ENCODE results near the gene CD36.

The CD36 gene

GRCh38 chr7:80637454-80637853, 988 bp upstream of the CD36 start:
- no peak overlapping the region for H3K4me3 ChIP-seq (ENCODE audit: low read length in 2 of 2)
- no peaks in the 10 kb centered on the region for H3K36me3 ChIP-seq (ENCODE audit: control insufficient read depth in 2 of 2, insufficient read depth in 2 of 2, low read length in 2 of 2)
- no peaks in the 10 kb centered on the region for H3K4me1 ChIP-seq (ENCODE audit: control insufficient read depth, insufficient read depth, low read length)
- no peaks in the 10 kb centered on the region for H3K27me3 ChIP-seq (ENCODE audit: control insufficient read depth in 1 of 2, insufficient read depth in 2 of 2, low read length in 2 of 2)
- no peaks in the 10 kb centered on the region for H3K9me3 ChIP-seq (ENCODE audit: control insufficient read depth in 2 of 2, low read length in 2 of 2)
- H3K9ac ChIP-seq (ENCODE audit: low read length in 2 of 2): no peak overlapping the region
- H3K27ac ChIP-seq (ENCODE audit: low read length): no peak overlapping the region

DNA sequence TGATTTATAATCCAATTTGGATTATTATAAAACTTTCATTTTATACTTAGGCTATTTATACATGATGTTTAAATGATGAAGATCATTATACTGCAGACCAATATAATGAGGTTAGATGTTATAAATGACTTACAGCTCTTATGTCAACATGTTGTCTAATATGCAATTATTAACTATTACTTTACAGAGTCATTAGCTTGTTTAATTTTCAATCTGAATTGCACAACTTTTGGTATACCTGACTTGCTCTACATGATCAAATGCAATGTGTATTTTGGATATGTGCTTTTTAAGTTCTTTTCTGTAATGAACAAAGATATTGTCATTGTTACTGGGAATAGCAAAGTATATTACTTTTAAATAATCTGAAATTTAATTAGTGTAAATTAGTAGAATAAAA, 569 bp downstream of the CD36 start:
- H3K4me3 ChIP-seq (ENCODE audit: low read length in 2 of 2): no peak overlapping the region
- no peak overlapping the region for H3K27ac ChIP-seq (ENCODE audit: low read length)
- H3K27me3 ChIP-seq (ENCODE audit: control insufficient read depth in 1 of 2, insufficient read depth in 2 of 2, low read length in 2 of 2): no peaks in the 10 kb centered on the region
- H3K9me3 ChIP-seq (ENCODE audit: control insufficient read depth in 2 of 2, low read length in 2 of 2): no peaks in the 10 kb centered on the region
- H3K36me3 ChIP-seq (ENCODE audit: control insufficient read depth in 2 of 2, insufficient read depth in 2 of 2, low read length in 2 of 2): no peaks in the 10 kb centered on the region
- no peak overlapping the region for H3K9ac ChIP-seq (ENCODE audit: low read length in 2 of 2)
- no peaks in the 10 kb centered on the region for H3K4me1 ChIP-seq (ENCODE audit: control insufficient read depth, insufficient read depth, low read length)

DNA sequence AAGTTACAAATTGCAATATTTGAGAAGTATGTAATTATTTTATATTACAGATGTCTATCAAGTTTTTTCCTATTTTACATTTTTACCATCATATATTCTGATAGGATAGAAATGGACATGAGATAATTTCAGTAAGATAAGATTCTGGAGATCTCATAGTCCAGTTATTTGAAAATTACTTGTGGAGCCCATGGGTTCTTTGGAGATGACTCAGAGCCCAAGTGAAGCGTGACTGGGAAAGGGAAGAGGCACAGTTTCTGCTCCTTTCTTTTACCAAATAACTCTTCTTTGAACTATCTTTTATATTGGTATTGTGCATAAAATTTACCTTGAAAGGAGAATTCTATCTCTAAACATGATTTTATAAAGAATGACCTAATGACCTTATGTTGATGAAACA, 2.4 kb downstream of the CD36 start:
- no peaks in the 10 kb centered on the region for H3K4me1 ChIP-seq (ENCODE audit: control insufficient read depth, insufficient read depth, low read length)
- H3K27me3 ChIP-seq (ENCODE audit: control insufficient read depth in 1 of 2, insufficient read depth in 2 of 2, low read length in 2 of 2): no peaks in the 10 kb centered on the region
- H3K36me3 ChIP-seq (ENCODE audit: control insufficient read depth in 2 of 2, insufficient read depth in 2 of 2, low read length in 2 of 2): no peaks in the 10 kb centered on the region
- H3K27ac ChIP-seq (ENCODE audit: low read length): no peak overlapping the region
- H3K9ac ChIP-seq (ENCODE audit: low read length in 2 of 2): no peak overlapping the region
- H3K9me3 ChIP-seq (ENCODE audit: control insufficient read depth in 2 of 2, low read length in 2 of 2): no peaks in the 10 kb centered on the region
- H3K4me3 ChIP-seq (ENCODE audit: low read length in 2 of 2): no peak overlapping the region

GRCh38 chr7:80641548-80641947, 3.1 kb downstream of the CD36 start:
- H3K9ac ChIP-seq (ENCODE audit: low read length in 2 of 2): no peak overlapping the region

DNA sequence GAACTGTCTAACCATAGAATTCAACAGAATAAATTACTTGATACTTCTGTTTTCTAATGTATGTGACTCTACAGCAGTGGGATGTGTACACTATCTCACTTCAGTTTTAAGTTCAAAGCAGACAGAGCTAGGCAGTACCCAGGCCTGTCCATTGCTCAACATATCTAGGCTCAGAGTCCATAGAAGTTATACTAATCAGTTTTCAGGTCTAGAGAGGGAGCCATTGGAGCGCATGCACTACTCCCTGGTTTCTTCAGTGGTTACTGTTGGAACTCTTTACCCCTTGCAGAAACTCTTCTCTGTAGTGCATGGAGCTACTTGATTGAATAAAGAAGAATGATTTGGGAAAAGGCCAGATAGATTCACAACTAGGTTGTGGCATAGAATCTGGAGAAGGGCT, 4.4 kb downstream of the CD36 start:
- Histone ChIP-seq H3K9ac (ENCODE audit: low read length in 2 of 2) (no peak overlapping the region), H3K27ac (ENCODE audit: low read length) (no peak overlapping the region), H3K36me3 (ENCODE audit: control insufficient read depth in 2 of 2, insufficient read depth in 2 of 2, low read length in 2 of 2) (no peaks in the 10 kb centered on the region), H3K4me3 (ENCODE audit: low read length in 2 of 2) (no peak overlapping the region), H3K9me3 (ENCODE audit: control insufficient read depth in 2 of 2, low read length in 2 of 2) (no peaks in the 10 kb centered on the region), H3K27me3 (ENCODE audit: control insufficient read depth in 1 of 2, insufficient read depth in 2 of 2, low read length in 2 of 2) (no peaks in the 10 kb centered on the region), H3K4me1 (ENCODE audit: control insufficient read depth, insufficient read depth, low read length) (no peaks in the 10 kb centered on the region)

More at GRCh38 chr7:80641548-80641947, 3.1 kb downstream of the CD36 start:
- H3K27ac ChIP-seq (ENCODE audit: low read length): no peak overlapping the region
- no peak overlapping the region for H3K4me3 ChIP-seq (ENCODE audit: low read length in 2 of 2)
- H3K27me3 ChIP-seq (ENCODE audit: control insufficient read depth in 1 of 2, insufficient read depth in 2 of 2, low read length in 2 of 2): no peaks in the 10 kb centered on the region
- no peaks in the 10 kb centered on the region for H3K36me3 ChIP-seq (ENCODE audit: control insufficient read depth in 2 of 2, insufficient read depth in 2 of 2, low read length in 2 of 2)
- no peaks in the 10 kb centered on the region for H3K4me1 ChIP-seq (ENCODE audit: control insufficient read depth, insufficient read depth, low read length)
- no peaks in the 10 kb centered on the region for H3K9me3 ChIP-seq (ENCODE audit: control insufficient read depth in 2 of 2, low read length in 2 of 2)

DNA sequence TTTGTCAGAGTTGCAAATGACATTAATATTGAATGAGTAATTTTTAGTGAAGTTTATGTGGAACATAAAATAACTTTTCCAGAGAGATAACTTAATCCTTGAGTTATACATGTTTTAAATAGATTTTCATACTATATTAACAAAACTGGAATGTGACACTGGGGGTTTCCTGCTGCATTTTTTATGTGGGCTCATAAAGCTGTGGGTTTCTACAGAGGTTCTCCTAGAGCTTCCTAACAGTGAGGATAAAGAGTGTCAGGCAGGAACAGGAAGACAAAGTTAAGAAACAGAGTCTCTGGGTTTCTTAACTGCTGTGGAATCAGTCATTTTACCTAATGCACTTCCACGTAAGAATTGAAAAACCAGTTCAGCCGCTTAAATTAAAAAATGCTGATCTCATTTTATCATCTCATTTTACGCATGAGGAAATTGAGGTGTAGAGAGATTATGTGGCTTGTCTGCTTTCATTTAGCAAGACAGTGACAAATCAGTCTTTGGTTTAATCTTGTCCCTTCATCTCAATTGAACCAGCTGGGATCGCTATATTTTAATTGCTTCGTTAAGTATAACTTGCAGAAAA, 5.0 kb downstream of the CD36 start:
- H3K27ac ChIP-seq (ENCODE audit: low read length): no peak overlapping the region
- H3K27me3 ChIP-seq (ENCODE audit: control insufficient read depth in 1 of 2, insufficient read depth in 2 of 2, low read length in 2 of 2): no peaks in the 10 kb centered on the region
- no peaks in the 10 kb centered on the region for H3K9me3 ChIP-seq (ENCODE audit: control insufficient read depth in 2 of 2, low read length in 2 of 2)
- H3K4me1 ChIP-seq (ENCODE audit: control insufficient read depth, insufficient read depth, low read length): no peaks in the 10 kb centered on the region
- no peaks in the 10 kb centered on the region for H3K36me3 ChIP-seq (ENCODE audit: control insufficient read depth in 2 of 2, insufficient read depth in 2 of 2, low read length in 2 of 2)
- no peak overlapping the region for H3K9ac ChIP-seq (ENCODE audit: low read length in 2 of 2)
- no peak overlapping the region for H3K4me3 ChIP-seq (ENCODE audit: low read length in 2 of 2)

DNA sequence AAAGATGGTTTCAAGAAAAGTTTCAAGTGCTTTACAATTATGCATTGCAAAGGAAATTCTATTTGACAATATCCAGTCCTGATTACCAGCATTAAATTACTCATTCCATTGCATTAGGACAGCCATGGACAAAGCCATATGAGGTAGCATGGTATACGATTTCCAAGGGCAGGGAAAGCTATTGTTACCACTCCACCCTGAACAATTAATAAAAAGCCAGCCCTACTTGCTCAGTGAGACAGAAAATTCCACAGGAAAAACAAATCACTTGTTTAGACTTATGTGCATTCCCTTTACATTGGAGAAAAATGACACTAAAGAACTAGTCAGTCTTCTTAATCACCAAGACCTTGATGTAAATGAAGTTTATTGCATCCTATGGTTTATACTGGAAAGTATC, 5.6 kb downstream of the CD36 start:
- no peaks in the 10 kb centered on the region for H3K27me3 ChIP-seq (ENCODE audit: control insufficient read depth in 1 of 2, insufficient read depth in 2 of 2, low read length in 2 of 2)
- no peak overlapping the region for H3K9ac ChIP-seq (ENCODE audit: low read length in 2 of 2)
- no peak overlapping the region for H3K4me3 ChIP-seq (ENCODE audit: low read length in 2 of 2)
- no peak overlapping the region for H3K27ac ChIP-seq (ENCODE audit: low read length)
- no peaks in the 10 kb centered on the region for H3K9me3 ChIP-seq (ENCODE audit: control insufficient read depth in 2 of 2, low read length in 2 of 2)
- no peaks in the 10 kb centered on the region for H3K4me1 ChIP-seq (ENCODE audit: control insufficient read depth, insufficient read depth, low read length)
- no peaks in the 10 kb centered on the region for H3K36me3 ChIP-seq (ENCODE audit: control insufficient read depth in 2 of 2, insufficient read depth in 2 of 2, low read length in 2 of 2)

- Histone ChIP-seq H3K9ac (ENCODE audit: low read length in 2 of 2) (no peak overlapping the region), H3K27ac (ENCODE audit: low read length) (no peak overlapping the region), H3K27me3 (ENCODE audit: control insufficient read depth in 1 of 2, insufficient read depth in 2 of 2, low read length in 2 of 2) (no peaks in the 10 kb centered on the region), H3K36me3 (ENCODE audit: control insufficient read depth in 2 of 2, insufficient read depth in 2 of 2, low read length in 2 of 2) (no peaks in the 10 kb centered on the region), H3K4me1 (ENCODE audit: control insufficient read depth, insufficient read depth, low read length) (no peaks in the 10 kb centered on the region), H3K9me3 (ENCODE audit: control insufficient read depth in 2 of 2, low read length in 2 of 2) (no peaks in the 10 kb centered on the region), H3K4me3 (ENCODE audit: low read length in 2 of 2) (no peak overlapping the region)
These were observed 7.8 kb downstream of the CD36 start for GRCh38 chr7:80646083-80646865.

DNA sequence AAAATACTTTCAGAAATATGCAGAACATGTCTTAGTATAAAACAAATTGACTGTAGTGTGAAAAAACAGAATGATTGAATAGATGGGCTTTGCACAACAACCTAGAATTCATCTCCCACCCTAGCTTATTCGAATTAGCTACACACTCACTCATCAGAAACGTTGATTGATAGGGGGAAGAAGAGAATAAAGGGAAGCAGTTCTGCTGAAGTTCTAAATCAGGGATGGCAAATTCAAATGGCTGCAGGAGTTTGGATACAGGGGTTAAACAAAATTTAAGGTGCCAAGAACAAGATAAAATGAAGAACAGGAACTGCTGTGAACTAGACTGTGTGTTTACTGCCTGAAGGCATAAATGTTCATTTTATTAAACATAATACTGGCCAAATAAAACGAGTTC, 9.0 kb downstream of the CD36 start:
- Histone ChIP-seq H3K27me3 (ENCODE audit: control insufficient read depth in 1 of 2, insufficient read depth in 2 of 2, low read length in 2 of 2) (no peaks in the 10 kb centered on the region), H3K4me3 (ENCODE audit: low read length in 2 of 2) (no peak overlapping the region)

DNA sequence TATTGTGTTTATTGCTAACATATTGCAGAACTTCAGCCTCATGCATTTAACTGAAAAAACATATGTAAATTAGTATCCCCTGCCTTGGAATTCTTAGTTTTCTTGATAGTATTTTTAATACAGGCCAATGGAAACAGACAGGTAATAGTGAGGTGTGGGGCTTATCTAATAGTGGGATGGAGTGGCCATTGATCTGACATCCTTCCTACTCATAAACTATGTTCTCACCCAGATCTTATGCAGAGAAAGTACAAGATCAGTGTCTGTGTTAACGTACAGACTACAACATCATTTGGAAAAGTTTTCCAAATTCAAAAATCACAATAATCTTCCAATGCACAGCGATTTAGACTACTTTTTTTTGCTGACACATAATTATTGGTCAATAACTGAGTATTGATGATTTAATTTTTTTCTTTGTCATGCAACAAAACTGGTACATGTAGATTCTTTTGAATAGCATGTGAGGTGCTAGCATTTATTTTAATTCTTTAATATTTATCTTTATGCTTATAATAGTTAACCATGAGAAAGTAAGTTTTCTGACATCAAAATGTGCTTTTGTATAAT, 9.7 kb downstream of the CD36 start:
- Histone ChIP-seq H3K4me1 (ENCODE audit: control insufficient read depth, insufficient read depth, low read length) (no peaks in the 10 kb centered on the region), H3K9ac (ENCODE audit: low read length in 2 of 2) (no peak overlapping the region), H3K9me3 (ENCODE audit: control insufficient read depth in 2 of 2, low read length in 2 of 2) (no peaks in the 10 kb centered on the region), H3K27me3 (ENCODE audit: control insufficient read depth in 1 of 2, insufficient read depth in 2 of 2, low read length in 2 of 2) (no peaks in the 10 kb centered on the region), H3K27ac (ENCODE audit: low read length) (no peak overlapping the region), H3K4me3 (ENCODE audit: low read length in 2 of 2) (no peak overlapping the region), H3K36me3 (ENCODE audit: control insufficient read depth in 2 of 2, insufficient read depth in 2 of 2, low read length in 2 of 2) (no peaks in the 10 kb centered on the region)

More for the DNA sequence above, 9.0 kb downstream of the CD36 start:
- H3K27ac ChIP-seq (ENCODE audit: low read length): no peak overlapping the region
- no peak overlapping the region for H3K9ac ChIP-seq (ENCODE audit: low read length in 2 of 2)
- H3K36me3 ChIP-seq (ENCODE audit: control insufficient read depth in 2 of 2, insufficient read depth in 2 of 2, low read length in 2 of 2): no peaks in the 10 kb centered on the region
- no peaks in the 10 kb centered on the region for H3K4me1 ChIP-seq (ENCODE audit: control insufficient read depth, insufficient read depth, low read length)
- H3K9me3 ChIP-seq (ENCODE audit: control insufficient read depth in 2 of 2, low read length in 2 of 2): no peaks in the 10 kb centered on the region

DNA sequence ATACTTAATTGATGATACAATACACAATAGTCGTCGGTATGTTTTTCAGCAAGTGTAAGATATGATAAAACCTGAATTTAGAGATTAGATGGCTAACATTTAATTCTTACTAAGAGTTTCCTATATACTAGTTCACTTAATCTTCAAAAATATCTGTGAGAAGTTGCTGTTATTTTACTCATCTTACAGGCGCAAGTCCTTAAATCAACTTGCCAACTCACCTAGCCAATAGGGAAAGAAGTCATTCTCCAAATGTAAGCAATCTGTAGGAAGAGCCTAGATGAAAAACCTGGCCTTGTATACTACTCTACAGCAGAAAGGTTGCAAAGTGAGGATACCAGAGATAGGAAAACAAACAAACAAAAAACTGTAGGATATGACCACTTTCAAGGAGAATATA, 10.6 kb downstream of the CD36 start:
- Histone ChIP-seq H3K27ac (ENCODE audit: low read length) (no peak overlapping the region), H3K9ac (ENCODE audit: low read length in 2 of 2) (no peak overlapping the region), H3K9me3 (ENCODE audit: control insufficient read depth in 2 of 2, low read length in 2 of 2) (no peaks in the 10 kb centered on the region), H3K36me3 (ENCODE audit: control insufficient read depth in 2 of 2, insufficient read depth in 2 of 2, low read length in 2 of 2) (no peaks in the 10 kb centered on the region), H3K4me3 (ENCODE audit: low read length in 2 of 2) (no peak overlapping the region), H3K4me1 (ENCODE audit: control insufficient read depth, insufficient read depth, low read length) (no peaks in the 10 kb centered on the region), H3K27me3 (ENCODE audit: control insufficient read depth in 1 of 2, insufficient read depth in 2 of 2, low read length in 2 of 2) (no peaks in the 10 kb centered on the region)
